GM12875 (cell line): ENCODE results near the gene IFNL2.
"Not testable (repeated sequence)": the region's sequence is repeated elsewhere in the genome, so short reads cannot be mapped to it uniquely, and the experiment has no call there.

Experiments
- H3K4me3 ChIP-seq: one replicate; pipeline ENCODE4 v1.5.1; 2011; ENCODE audit warnings: low read depth, low read length, control low read depth
- TF ChIP-seq, protein P1 (sequence below): IDR thresholded peaks from 2 replicates; pipeline ENCODE4 v1.5.1; 2011; ENCODE audit warnings: low read depth, mild to moderate bottlenecking, control low read depth, inconsistent platforms, low read length, moderate library complexity, borderline replicate concordance; ENCODE audit not compliant: insufficient read depth

IFNL2 gene

GRCh38 chr19:39270036-39270871, 2.1 kb downstream of the IFNL2 start:
- TF ChIP-seq, protein P1, sequence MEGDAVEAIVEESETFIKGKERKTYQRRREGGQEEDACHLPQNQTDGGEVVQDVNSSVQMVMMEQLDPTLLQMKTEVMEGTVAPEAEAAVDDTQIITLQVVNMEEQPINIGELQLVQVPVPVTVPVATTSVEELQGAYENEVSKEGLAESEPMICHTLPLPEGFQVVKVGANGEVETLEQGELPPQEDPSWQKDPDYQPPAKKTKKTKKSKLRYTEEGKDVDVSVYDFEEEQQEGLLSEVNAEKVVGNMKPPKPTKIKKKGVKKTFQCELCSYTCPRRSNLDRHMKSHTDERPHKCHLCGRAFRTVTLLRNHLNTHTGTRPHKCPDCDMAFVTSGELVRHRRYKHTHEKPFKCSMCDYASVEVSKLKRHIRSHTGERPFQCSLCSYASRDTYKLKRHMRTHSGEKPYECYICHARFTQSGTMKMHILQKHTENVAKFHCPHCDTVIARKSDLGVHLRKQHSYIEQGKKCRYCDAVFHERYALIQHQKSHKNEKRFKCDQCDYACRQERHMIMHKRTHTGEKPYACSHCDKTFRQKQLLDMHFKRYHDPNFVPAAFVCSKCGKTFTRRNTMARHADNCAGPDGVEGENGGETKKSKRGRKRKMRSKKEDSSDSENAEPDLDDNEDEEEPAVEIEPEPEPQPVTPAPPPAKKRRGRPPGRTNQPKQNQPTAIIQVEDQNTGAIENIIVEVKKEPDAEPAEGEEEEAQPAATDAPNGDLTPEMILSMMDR = no peak

DNA sequence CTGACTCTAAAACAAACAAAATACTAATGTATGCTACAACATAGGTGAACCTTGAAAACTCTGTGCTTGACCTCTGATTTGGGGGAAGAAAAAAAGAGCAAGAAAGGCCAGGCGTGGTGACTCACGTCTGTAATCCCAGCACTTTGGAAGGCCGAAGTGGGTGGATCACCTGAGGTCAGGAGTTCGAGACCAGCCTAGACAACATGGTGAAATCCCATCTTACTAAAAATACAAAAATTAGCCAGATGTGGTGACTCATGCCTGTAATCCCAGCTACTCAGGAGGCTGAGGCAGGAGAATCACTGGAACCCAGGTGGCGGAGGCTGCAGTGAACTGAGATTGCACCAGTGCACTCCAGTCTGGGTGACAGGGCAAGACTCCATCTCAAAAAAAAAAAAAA, 5.7 kb downstream of the IFNL2 start:
- H3K4me3 ChIP-seq = not testable (repeated sequence)

More at GRCh38 chr19:39270036-39270871, 2.1 kb downstream of the IFNL2 start:
- no peak overlapping the region for H3K4me3 ChIP-seq

DNA sequence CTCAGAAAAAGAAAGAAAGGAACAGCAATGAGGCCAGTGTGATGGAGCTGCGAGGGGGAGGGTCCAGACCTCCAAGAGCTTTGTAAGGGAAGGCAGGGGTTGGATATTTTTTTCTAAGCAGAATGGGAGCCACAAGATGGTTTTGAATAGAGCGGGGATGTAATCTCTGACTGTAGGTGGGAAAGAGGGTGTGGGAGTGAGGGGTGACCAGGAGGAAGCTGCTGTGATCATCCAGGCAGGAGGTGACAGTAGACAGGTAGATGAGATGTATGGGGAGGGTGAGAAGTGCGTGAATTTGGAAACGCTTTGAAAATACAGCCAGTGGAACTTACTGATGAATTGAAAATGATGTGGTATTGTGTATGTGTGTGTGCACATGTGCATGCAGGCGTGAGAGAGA, 7.4 kb downstream of the IFNL2 start:
- no peak overlapping the region for H3K4me3 ChIP-seq
- TF ChIP-seq, protein P1 = no peak

DNA sequence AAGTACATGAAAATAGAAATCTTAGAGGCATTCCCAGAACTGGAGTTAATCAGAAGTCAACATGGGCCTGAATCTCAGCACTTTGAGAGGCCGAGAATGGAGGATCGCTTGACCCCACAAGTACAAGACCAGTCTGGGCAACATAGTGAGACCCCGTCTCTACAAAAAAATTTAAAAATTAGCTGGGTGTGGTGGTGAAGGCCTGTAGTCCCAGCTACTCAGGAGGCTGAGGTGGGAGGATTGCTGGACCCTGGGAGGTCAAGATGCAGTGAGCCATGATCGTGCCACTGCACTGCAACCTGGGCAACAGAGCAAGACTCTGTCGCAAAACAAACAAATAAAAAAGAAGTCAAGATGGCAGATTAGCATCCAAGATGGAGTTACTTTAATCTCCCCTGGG, 8.5 kb downstream of the IFNL2 start:
- TF ChIP-seq, protein P1 = no peak
- H3K4me3 ChIP-seq = no peak overlapping the region

- no peak overlapping the region for H3K4me3 ChIP-seq
- TF ChIP-seq, protein P1 = no peak
These were observed 9.4 kb downstream of the IFNL2 start for GRCh38 chr19:39277598-39277997.

- TF ChIP-seq, protein P1 = no peak
- H3K4me3 ChIP-seq = no peak overlapping the region
These were observed 13.8 kb downstream of the IFNL2 start for GRCh38 chr19:39282021-39282420.

DNA sequence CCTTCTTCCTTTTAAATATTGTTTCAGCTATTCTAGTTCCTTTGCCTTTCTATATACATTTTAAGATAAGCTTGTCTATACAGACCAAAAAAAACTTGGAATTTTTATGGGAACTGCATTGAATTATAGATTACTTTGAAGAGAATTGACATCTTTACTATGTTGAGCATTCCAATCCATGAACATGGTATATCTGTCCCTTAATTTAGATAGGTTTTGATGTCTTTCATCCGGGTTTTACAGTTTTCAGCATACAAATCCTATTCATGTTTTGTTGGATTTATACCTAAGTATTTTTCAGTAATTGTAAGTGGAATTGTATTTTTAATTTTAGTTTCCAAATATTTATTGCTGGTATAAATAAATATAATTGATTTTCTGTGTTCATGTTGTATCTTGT, 15.8 kb downstream of the IFNL2 start:
- TF ChIP-seq, protein P1 = no peak
- H3K4me3 ChIP-seq = no peak overlapping the region
